Measurements from ENCODE around the gene NFAM1.

DNA sequence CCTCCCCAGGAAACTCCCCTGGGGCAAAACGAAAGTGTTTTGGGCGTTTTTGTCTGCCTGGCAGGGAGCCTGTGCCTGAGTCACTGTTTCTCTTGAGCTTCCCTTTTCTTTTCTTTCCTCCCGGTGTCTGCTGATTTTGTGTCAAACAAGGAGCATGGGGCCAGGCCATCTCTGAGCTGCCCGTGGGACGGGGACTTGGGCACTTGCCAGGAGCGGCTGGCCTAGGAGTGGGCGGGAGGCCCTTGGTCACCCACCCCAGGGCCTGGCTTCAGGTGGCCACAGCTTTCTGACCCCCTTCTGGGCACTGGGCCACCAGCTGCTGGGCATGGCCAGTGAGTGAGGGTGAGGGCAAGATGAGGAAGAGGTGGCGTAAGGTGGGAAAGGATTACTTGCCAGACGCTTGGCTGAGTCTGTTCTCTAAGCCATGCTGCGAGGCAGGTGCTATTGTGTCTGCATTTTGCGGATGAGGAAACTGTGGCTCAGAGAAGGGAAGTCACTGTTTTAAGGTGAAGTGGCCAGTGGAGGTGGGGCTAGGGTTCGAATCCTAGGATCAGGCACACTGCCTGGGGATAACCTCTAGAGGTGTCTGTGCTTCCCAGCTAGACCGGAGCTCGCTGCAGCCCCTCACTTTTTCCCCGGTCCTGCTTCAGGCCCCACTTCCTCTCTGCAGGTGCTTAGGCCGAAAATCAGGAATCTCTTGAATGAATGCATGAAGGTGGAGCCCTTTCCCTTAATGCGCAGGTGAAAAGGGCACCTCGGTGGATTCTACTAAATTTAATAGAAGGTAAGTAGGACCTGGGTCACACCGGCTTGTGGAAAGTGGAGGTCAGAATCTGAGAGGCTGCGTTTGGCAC, 7.8 kb upstream of the NFAM1 start:
- TF ChIP-seq POLR2A (IDR thresholded peaks at IDR 0.05; ENCODE audit: low read length) (no peak), GATA1 (IDR thresholded peaks at IDR 0.05; ENCODE audit: low read depth, low read length) (no peak)

Data from erythroblast (primary cell).